Activated T-helper 1 cell treated with anti-CD3 and anti-CD28 coated beads, Interleukin-12 subunit alpha, Interleukin-12 subunit beta, Interleukin-2, Interleukin-4 antibody, amounts not matched to agents 30 ng/mL and 10 ng/mL and 1 ng/mL, durations not matched to agents 14 hours and 24 hours and 36 hours (primary cell): ENCODE results near the gene PRKRIP1. TPM values are rescaled to one million over a fixed set of nuclear protein-coding genes. Genes with fewer than 3 reads are reported as not detected.
A peak's percentile ranks its signal among the peaks of the same experiment; 100 is the strongest.
"Not testable (repeated sequence)": the region's sequence is repeated elsewhere in the genome, so short reads cannot be mapped to it uniquely, and the experiment has no call there.

Experiments used
- DNase-seq: peaks from one replicate; pipeline ENCODE4 v3.0.0; 2021; ENCODE audit warnings: low spot score
- H3K27ac Mint-ChIP-seq: one replicate; pipeline ENCODE4 v1.8.0; 2021; ENCODE audit warnings: mild to moderate bottlenecking, mixed read lengths
- H3K27me3 Mint-ChIP-seq: one replicate; pipeline ENCODE4 v1.8.0; 2022; ENCODE audit warnings: mild to moderate bottlenecking, moderate library complexity, mixed read lengths; ENCODE audit not compliant: insufficient read depth
- H3K36me3 Mint-ChIP-seq: one replicate; pipeline ENCODE4 v1.8.0; 2021; ENCODE audit warnings: low read depth, mixed read lengths
- H3K4me1 Mint-ChIP-seq: one replicate; pipeline ENCODE4 v1.8.0; 2021; ENCODE audit warnings: low read depth, mixed read lengths
- H3K4me3 Mint-ChIP-seq: one replicate; pipeline ENCODE4 v1.8.0; 2021; ENCODE audit warnings: mild to moderate bottlenecking, moderate library complexity, mixed read lengths
- H3K9me3 Mint-ChIP-seq: one replicate; pipeline ENCODE4 v1.8.0; 2021; ENCODE audit warnings: mixed read lengths
- intact Hi-C: fragments of 100-400 bp; cut with micrococcal nuclease; formaldehyde crosslinking; loops from one replicate; pipeline ENCODE4 v1.15.1; 2024
- total RNA-seq: library from RNA; stranded (reverse); gene quantifications from 2 replicates; pipeline ENCODE4 v1.2.3, GENCODE V29; 2022

Gene PRKRIP1
- 25.7 and 28.3 TPM in 2 replicates for total RNA-seq

- H3K4me3 Mint-ChIP-seq, result peak within 1 kb of the TSS; percentile 87
- H3K9me3 Mint-ChIP-seq, result no peaks in the 10 kb centered on the region
- peak within 1 kb of the TSS; percentile 70 for H3K27ac Mint-ChIP-seq
- H3K27me3 Mint-ChIP-seq, result no peaks in the 10 kb centered on the region
- H3K36me3 Mint-ChIP-seq, result peaks cover 29% of the 10 kb centered on the region
- intact Hi-C loops, result loop anchor here (1.0 kb wide), 4 partner anchors 19 to 68 kb away; partner anchors contain the start of genes ALKBH4 and LRWD1
- DNase-seq, result peak; percentile 80
- peaks cover 15% of the 10 kb centered on the region for H3K4me1 Mint-ChIP-seq
Observed at GRCh38 chr7:102395873-102396709, at the start of gene PRKRIP1. Gene PRKRIP1, plus strand, starts transcription at chr7:102396363. Its CDS starts 49 bp downstream, at chr7:102396412.

- H3K9me3 Mint-ChIP-seq, DNase-seq, H3K27ac Mint-ChIP-seq, intact Hi-C loops, H3K36me3 Mint-ChIP-seq, H3K4me3 Mint-ChIP-seq, H3K27me3 Mint-ChIP-seq, H3K4me1 Mint-ChIP-seq: not testable (repeated sequence)
Observed at GRCh38 chr7:102346983-102347382, 49.2 kb upstream of the PRKRIP1 start.

GRCh38 chr7:102356344-102356743 is 39.8 kb upstream of the PRKRIP1 start, which contains the start of gene SPDYE6:
Gene SPDYE6, minus strand, starts transcription at chr7:102356444. Its CDS starts 421 bp downstream, at chr7:102356023.
- H3K36me3 Mint-ChIP-seq, H3K27me3 Mint-ChIP-seq, H3K4me3 Mint-ChIP-seq, H3K9me3 Mint-ChIP-seq, DNase-seq, H3K27ac Mint-ChIP-seq, H3K4me1 Mint-ChIP-seq, intact Hi-C loops: not testable (repeated sequence)

GRCh38 chr7:102363549-102364393 is 32.4 kb upstream of the PRKRIP1 start:
- H3K27ac Mint-ChIP-seq, result peak overlapping the region; percentile 83
- H3K4me3 Mint-ChIP-seq, result peak overlapping the region; percentile 93
- not testable (repeated sequence) for H3K27me3 Mint-ChIP-seq, H3K36me3 Mint-ChIP-seq, H3K9me3 Mint-ChIP-seq
- peak; percentile 94 for DNase-seq
- intact Hi-C loops, result loop anchor here (1.0 kb wide), 3 partner anchors 33 to 101 kb away; partner anchors contain the start of genes ALKBH4, LRWD1 and PRKRIP1
- peaks cover 12% of the 10 kb centered on the region for H3K4me1 Mint-ChIP-seq

GRCh38 chr7:102364394-102364886 is 31.7 kb upstream of the PRKRIP1 start:
- H3K27ac Mint-ChIP-seq, result peak overlapping the region; percentile 78
- H3K36me3 Mint-ChIP-seq, H3K9me3 Mint-ChIP-seq, H3K27me3 Mint-ChIP-seq, intact Hi-C loops: not testable (repeated sequence)
- peak overlapping the region; percentile 93 for H3K4me3 Mint-ChIP-seq
- H3K4me1 Mint-ChIP-seq, result peaks cover 12% of the 10 kb centered on the region
- DNase-seq, result peak; percentile 6

GRCh38 chr7:102365390-102365789 is 30.8 kb upstream of the PRKRIP1 start:
- Mint-ChIP-seq H3K4me3 (peak overlapping the region; percentile 58), H3K36me3 (peaks cover 16% of the 10 kb centered on the region), H3K4me1 (peaks cover 17% of the 10 kb centered on the region)
- H3K27ac Mint-ChIP-seq, DNase-seq, H3K9me3 Mint-ChIP-seq, H3K27me3 Mint-ChIP-seq, intact Hi-C loops: not testable (repeated sequence)

GRCh38 chr7:102370038-102370437 is 26.1 kb upstream of the PRKRIP1 start:
- H3K27me3 Mint-ChIP-seq, H3K4me3 Mint-ChIP-seq, H3K27ac Mint-ChIP-seq, DNase-seq, H3K9me3 Mint-ChIP-seq, intact Hi-C loops: not testable (repeated sequence)
- Mint-ChIP-seq H3K4me1 (peaks cover 20% of the 10 kb centered on the region), H3K36me3 (peaks cover 32% of the 10 kb centered on the region)

GRCh38 chr7:102372796-102373195 is 23.4 kb upstream of the PRKRIP1 start:
- intact Hi-C loops, H3K27ac Mint-ChIP-seq, H3K4me3 Mint-ChIP-seq, H3K9me3 Mint-ChIP-seq, H3K27me3 Mint-ChIP-seq, DNase-seq: not testable (repeated sequence)
- Mint-ChIP-seq H3K4me1 (peaks cover 20% of the 10 kb centered on the region), H3K36me3 (peaks cover 39% of the 10 kb centered on the region)

- no peak overlapping the region for H3K4me3 Mint-ChIP-seq
- H3K36me3 Mint-ChIP-seq, result peaks cover 37% of the 10 kb centered on the region
- intact Hi-C loops, result no loop called here
- peaks cover 11% of the 10 kb centered on the region for H3K4me1 Mint-ChIP-seq
- H3K9me3 Mint-ChIP-seq, result no peaks in the 10 kb centered on the region
- H3K27me3 Mint-ChIP-seq, result no peaks in the 10 kb centered on the region
- DNase-seq, result no peak
- H3K27ac Mint-ChIP-seq, result peak overlapping the region; percentile 0
Observed at GRCh38 chr7:102376964-102377466, 19.1 kb upstream of the PRKRIP1 start.

- H3K36me3 Mint-ChIP-seq, result peaks cover 33% of the 10 kb centered on the region
- H3K27ac Mint-ChIP-seq, intact Hi-C loops, DNase-seq, H3K4me1 Mint-ChIP-seq, H3K27me3 Mint-ChIP-seq, H3K9me3 Mint-ChIP-seq, H3K4me3 Mint-ChIP-seq: not testable (repeated sequence)
Observed at GRCh38 chr7:102380837-102381236, 15.3 kb upstream of the PRKRIP1 start.

- DNase-seq, H3K4me1 Mint-ChIP-seq, H3K4me3 Mint-ChIP-seq, intact Hi-C loops, H3K9me3 Mint-ChIP-seq, H3K27ac Mint-ChIP-seq, H3K27me3 Mint-ChIP-seq: not testable (repeated sequence)
- peaks cover 32% of the 10 kb centered on the region for H3K36me3 Mint-ChIP-seq
Observed at GRCh38 chr7:102381696-102382425, 14.3 kb upstream of the PRKRIP1 start.

GRCh38 chr7:102387064-102387463 is 9.1 kb upstream of the PRKRIP1 start:
- intact Hi-C loops, result no loop called here
- Mint-ChIP-seq H3K9me3 (no peaks in the 10 kb centered on the region), H3K27me3 (no peaks in the 10 kb centered on the region), H3K27ac (no peak overlapping the region), H3K36me3 (peaks cover 14% of the 10 kb centered on the region), H3K4me3 (no peak overlapping the region), H3K4me1 (no peaks in the 10 kb centered on the region)
- no peak for DNase-seq
